ENCODE results near the gene COL23A1.

COL23A1 gene

DNA sequence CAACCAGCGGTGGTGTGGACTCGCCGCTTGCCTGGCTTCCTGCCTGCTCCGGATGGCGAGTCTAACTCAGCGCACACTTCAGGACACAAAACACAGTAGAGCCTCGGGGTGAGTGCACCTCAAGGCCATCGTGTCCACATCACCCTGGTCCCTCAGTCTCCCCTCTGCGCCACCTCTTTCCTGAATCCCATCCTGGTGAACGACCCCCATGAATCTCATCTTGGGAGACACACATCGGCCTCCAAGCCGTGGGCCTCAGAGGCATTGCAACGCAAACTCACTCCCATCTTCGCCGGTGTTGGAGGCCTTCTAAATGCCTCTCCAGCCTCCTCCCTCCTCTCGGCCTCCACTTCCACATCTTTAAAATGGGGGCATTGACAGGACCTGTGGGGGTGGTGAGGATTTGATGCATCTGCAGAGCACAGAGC lies 124.3 kb downstream of the COL23A1 start:
- POLR2A ChIA-PET (ENCODE audit: low non-redundant PET): no interaction called here
- no peak overlapping the region for H3K27ac ChIP-seq
- CTCF ChIA-PET: no interaction called here
- DNase-seq (ENCODE audit: low spot score): no peak
- TF ChIP-seq, protein P1, sequence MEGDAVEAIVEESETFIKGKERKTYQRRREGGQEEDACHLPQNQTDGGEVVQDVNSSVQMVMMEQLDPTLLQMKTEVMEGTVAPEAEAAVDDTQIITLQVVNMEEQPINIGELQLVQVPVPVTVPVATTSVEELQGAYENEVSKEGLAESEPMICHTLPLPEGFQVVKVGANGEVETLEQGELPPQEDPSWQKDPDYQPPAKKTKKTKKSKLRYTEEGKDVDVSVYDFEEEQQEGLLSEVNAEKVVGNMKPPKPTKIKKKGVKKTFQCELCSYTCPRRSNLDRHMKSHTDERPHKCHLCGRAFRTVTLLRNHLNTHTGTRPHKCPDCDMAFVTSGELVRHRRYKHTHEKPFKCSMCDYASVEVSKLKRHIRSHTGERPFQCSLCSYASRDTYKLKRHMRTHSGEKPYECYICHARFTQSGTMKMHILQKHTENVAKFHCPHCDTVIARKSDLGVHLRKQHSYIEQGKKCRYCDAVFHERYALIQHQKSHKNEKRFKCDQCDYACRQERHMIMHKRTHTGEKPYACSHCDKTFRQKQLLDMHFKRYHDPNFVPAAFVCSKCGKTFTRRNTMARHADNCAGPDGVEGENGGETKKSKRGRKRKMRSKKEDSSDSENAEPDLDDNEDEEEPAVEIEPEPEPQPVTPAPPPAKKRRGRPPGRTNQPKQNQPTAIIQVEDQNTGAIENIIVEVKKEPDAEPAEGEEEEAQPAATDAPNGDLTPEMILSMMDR (conservative IDR thresholded peaks at IDR 0.05; ENCODE audit: low read depth): no peak

DNA sequence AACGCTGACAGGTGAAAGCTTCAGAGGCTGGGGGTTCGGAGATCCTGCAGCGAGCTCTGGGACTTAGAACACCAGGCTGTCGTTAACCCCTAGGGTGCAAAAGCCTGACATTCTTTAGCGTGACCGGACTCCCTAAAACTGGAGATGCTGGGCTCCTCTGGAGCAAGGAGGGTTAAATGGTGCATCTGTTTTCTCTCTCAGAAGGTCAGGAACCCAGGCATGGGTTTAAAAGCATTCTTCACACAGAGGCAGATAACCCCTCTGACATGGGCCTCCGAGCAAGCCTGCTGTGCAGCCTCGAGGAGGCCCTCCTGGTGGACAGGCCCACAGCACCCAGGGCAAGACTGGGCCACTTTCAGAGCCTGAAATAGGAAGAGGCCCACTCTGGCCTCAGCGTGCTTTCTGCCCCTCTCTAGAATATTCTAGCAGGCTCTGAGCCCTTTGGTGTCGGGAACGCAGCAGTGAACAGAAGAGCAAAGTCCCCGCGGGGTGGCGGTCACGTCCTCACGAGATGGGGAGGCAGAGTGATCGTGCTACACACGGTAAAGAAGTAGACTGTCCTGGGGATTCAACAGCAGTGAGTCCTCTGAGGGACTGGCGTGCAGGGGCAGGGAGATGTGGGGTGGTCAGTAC lies 124.8 kb downstream of the COL23A1 start:
- no peak overlapping the region for H3K27ac ChIP-seq
- DNase-seq (ENCODE audit: low spot score): no peak
- ChIA-PET CTCF (no interaction called here), POLR2A (ENCODE audit: low non-redundant PET) (no interaction called here)
- TF ChIP-seq, protein P1 (conservative IDR thresholded peaks at IDR 0.05; ENCODE audit: low read depth): no peak

DNA sequence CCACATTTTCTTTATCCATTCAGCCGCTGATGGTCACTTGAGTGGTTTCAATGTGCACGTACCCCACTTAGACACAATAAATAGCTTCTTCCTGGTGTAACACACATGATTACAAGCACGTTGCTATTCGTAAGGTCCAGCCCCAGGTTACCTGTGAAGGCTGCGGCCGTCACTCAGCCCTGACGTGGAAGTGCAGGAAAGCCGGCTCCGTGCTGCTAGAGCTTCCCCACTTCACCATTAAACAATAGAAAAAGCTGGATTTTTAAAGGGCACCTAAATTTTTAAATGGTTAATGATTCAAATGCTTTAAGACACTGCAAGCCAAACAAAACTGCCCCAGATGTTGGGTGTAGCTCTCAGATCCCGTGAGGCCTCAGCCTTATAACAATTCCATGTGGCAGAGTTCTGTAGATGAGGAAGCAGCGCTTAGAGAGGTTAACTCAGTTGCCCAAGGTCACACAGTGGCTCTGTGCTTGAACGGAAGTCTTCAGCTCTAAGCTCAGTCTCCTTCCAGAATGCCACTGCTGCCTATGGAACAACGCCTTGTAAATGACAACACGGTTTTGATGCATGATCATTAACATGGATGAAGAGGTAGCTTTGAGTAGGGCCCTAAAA lies 125.7 kb downstream of the COL23A1 start:
- ChIA-PET POLR2A (ENCODE audit: low non-redundant PET) (no interaction called here), CTCF (interaction anchor here (0.5 kb wide), 1 partner anchor 1228 kb away, joined by 3 read pairs; no protein-coding TSS in a partner anchor)
- no peak for DNase-seq (ENCODE audit: low spot score)
- TF ChIP-seq, protein P1 (conservative IDR thresholded peaks at IDR 0.05; ENCODE audit: low read depth): no peak
- H3K27ac ChIP-seq: no peak overlapping the region

DNA sequence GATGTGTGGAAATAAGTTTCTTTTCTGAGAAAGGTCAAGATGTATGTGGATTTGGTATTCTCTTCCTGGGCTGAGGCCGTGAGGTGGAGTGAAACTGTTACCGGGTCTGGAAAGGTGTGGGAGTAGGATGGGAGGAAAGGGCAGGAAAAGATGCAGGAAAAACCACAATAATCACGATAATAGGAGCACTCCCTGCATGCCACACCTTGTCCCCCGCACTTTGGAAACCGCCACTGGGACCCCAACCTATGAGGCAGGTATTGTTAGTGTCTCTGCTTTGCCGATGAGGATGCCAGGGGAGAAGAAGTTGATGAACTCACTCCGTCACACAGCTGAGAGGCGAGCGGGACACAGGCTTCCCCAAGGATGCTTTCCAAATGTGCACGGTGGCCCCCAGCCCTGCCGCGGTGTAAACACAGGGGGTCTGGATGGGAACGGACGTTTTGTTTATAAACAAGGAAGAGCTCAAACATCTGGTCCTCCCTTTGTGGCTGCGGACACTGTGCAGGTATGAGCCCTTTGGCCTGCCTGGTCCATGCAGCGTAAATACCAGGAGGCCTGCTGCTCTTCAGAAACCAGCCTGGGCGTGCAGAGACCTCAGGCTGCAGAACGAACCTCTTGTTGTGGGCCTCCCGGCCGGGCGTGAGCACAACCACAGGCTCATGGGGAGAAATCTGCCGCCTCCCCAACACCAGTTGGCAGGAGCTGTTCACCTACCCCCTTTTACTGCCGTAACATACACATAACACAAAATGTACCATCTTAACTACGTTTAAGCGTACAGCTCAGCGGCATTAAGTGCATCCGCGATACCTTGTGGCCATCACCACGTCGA lies 126.7 kb downstream of the COL23A1 start:
- POLR2A ChIA-PET (ENCODE audit: low non-redundant PET): no interaction called here
- no peak for DNase-seq (ENCODE audit: low spot score)
- CTCF ChIA-PET: no interaction called here
- TF ChIP-seq, protein P1 (conservative IDR thresholded peaks at IDR 0.05; ENCODE audit: low read depth): no peak
- H3K27ac ChIP-seq: no peak overlapping the region

DNA sequence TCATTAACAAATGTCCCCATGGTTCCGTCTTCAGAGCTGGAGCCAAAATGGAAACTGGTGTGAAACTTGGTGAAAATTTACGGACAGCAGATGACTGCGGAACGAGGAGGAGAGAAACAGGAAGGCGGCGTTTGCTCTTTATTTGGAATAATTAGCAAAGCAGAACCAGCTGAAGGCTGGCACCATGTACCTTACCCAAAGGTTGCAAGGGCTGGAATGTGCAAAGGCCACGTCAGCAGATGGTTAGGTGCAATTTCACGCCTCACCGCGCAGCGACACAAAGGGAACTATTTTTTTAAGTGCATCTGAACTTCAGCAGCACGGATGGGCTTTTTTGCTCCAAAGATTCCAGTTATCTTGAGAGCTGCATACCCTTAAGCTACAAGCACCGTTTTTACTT lies 127.4 kb downstream of the COL23A1 start:
- ChIA-PET POLR2A (ENCODE audit: low non-redundant PET) (no interaction called here), CTCF (no interaction called here)
- DNase-seq (ENCODE audit: low spot score): no peak
- TF ChIP-seq, protein P1 (conservative IDR thresholded peaks at IDR 0.05; ENCODE audit: low read depth): no peak
- H3K27ac ChIP-seq: no peak overlapping the region

DNA sequence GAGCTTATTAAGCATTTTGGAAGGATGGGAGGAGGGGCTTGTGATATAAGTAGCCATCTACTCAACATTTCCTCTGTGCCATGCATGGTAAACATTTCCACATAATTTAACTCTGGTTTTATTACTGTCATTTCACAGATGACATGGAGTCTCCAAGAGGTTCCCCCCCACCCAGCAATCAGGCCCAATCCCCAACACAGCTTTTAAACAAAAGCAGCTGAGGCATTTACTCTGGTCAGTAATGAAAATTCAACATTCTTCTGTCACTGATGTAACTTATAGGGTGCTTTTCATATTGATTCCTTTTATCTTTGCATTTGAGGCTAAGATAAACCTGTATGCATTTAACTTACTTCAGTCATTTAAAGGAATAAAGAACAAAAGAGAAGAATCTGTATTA lies 128.1 kb downstream of the COL23A1 start:
- ChIA-PET POLR2A (ENCODE audit: low non-redundant PET) (no interaction called here), CTCF (interaction anchor here (0.8 to 2.0 kb wide), 4 partner anchors 19 to 230 kb away, joined by 4 to 10 read pairs (median 4); no protein-coding TSS in a partner anchor)
- no peak for DNase-seq (ENCODE audit: low spot score)
- no peak overlapping the region for H3K27ac ChIP-seq
- TF ChIP-seq, protein P1 (conservative IDR thresholded peaks at IDR 0.05; ENCODE audit: low read depth): no peak
